Gastroesophageal sphincter (tissue), 3 donors: ENCODE data around the gene ELK4.

Experiments used
- CTCF ChIP-seq, 4 experiments: fragments of 200-600 bp in 2 of 4; fragments of 450-650 bp in 2 of 4; sonication (generic) in 1 of 4; IDR thresholded peaks; one replicate each; pipeline ENCODE4 v1.5.1; 2017 to 2019; ENCODE audit warnings: antibody characterized with exemption in 4 of 4, mild to moderate bottlenecking in 2 of 4, moderate library complexity in 2 of 4
- EP300 ChIP-seq: sonication (generic); formaldehyde crosslinking; IDR thresholded peaks from one replicate; pipeline ENCODE4 v1.6.1; 2017; ENCODE audit warnings: antibody characterized with exemption, mild to moderate bottlenecking
- POLR2A ChIP-seq, 2 donors: fragments of 450-650 bp; IDR thresholded peaks; one replicate each; pipeline ENCODE4 v1.6.1; 2017; ENCODE audit warnings: antibody characterized with exemption in 2 of 2, mild to moderate bottlenecking in 2 of 2, moderate library complexity in 1 of 2
- POLR2AphosphoS5 ChIP-seq: sonication (generic); formaldehyde crosslinking; IDR thresholded peaks from one replicate; pipeline ENCODE4 v1.6.1; 2017; ENCODE audit warnings: antibody characterized with exemption

DNA sequence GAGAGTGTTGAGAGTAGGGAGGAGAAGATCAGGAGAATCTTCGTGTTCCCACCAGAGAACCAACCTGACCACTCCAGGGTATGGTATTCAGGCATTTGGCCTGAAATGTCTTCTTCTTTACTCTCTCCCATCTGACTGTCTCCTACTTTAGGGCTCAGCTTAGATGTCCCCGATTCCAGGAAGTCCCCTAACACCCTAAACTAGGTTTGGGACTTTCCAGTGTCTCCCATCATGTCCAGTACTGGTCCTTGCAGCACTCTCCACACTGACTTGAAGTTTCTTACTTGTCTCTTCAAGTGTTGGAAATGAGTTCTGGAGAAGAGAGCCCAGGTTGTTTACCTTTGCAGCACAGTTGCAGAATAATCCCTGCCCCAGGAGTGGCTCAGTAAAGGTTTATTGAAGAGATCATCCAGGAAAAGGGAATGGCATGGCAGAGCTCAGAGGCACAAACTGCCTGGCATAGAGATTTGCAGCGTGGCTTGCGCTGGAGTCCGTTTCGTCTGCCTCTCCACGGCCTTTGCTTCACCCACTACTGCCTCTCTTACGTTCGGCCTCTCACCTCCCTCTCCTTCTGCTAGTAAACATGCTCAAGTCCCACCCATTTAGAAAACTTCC is 6.2 kb upstream of the ELK4 start:
- TF ChIP-seq POLR2A (IDR thresholded peaks at IDR 0.05) (no peak), CTCF (IDR thresholded peaks at IDR 0.05) (no peak), POLR2AphosphoS5 (no peak), EP300 (no peak)
